Psoas muscle (tissue), 8 donors: ENCODE results near the gene CDT1. TPM values are rescaled to one million over a fixed set of nuclear protein-coding genes. Genes with fewer than 3 reads are reported as not detected.

Source experiments
- ATAC-seq, 4 donors: fragments of 200-7000 bp; cut with Tn5 transposase; one replicate each; pipeline ENCODE4 v1.9.1; 2020; ENCODE audit warnings: moderate library complexity in 3 of 4, mild to moderate bottlenecking in 2 of 4
- DNase-seq, 2 donors: peaks; one replicate each; pipeline ENCODE4 v3.0.0-alpha.2; 2020
- H3K27ac ChIP-seq: fragments of 200-600 bp; one replicate; pipeline ENCODE4 v1.8.0; 2022
- H3K27me3 ChIP-seq, 3 donors: fragments of 200-600 bp in 1 of 3; one replicate each; pipeline versions ENCODE4 v1.6.1 to v1.8.0; 2013 to 2022; ENCODE audit warnings: low read length in 2 of 3, mild to moderate bottlenecking in 2 of 3, moderate library complexity in 1 of 3; ENCODE audit not compliant: insufficient read depth in 3 of 3
- H3K36me3 ChIP-seq, 2 donors: fragments of 200-600 bp in 1 of 2; one replicate each; pipeline versions ENCODE4 v1.6.1 to v1.8.0; 2013 to 2022; ENCODE audit warnings: low read depth in 1 of 2, mild to moderate bottlenecking in 1 of 2, moderate library complexity in 1 of 2; ENCODE audit not compliant: insufficient read depth in 1 of 2
- H3K4me1 ChIP-seq: fragments of 200-600 bp; one replicate; pipeline ENCODE4 v1.8.0; 2022
- H3K4me3 ChIP-seq: fragments of 200-600 bp; one replicate; pipeline ENCODE4 v1.8.0; 2022; ENCODE audit warnings: mild to moderate bottlenecking
- H3K9me3 ChIP-seq: fragments of 200-600 bp; one replicate; pipeline ENCODE4 v1.8.0; 2022
- WGBS, 3 donors: extraction: QIAGEN DNeasy Blood & Tissue Kit; methylation state at CpG; one replicate each; pipeline versions ENCODE4 v1.1.6 to v1.1.7; 2013; 5-methylcytosine and 5-hydroxymethylcytosine counted together
- intact Hi-C, 2 donors: fragments of 100-400 bp; cut with DNase I; formaldehyde crosslinking; loops; one replicate each; pipeline versions ENCODE4 v1.11.0 to v1.14.2; 2022
- polyA plus RNA-seq, 3 donors: library from polyadenylated mRNA; stranded (reverse); fragments of 200-250 nt; gene quantifications; one replicate each; pipeline ENCODE4 v1.2.3, GENCODE V29; 2013
- total RNA-seq, 4 donors: library from RNA; stranded (reverse); fragmentation: NEBNext Ultra II Directional in 2 of 4; extraction: Animal tissue kit (Norgen Biotek cat#: 25700) in 2 of 4; gene quantifications; one replicate each; pipeline versions ENCODE4 v1.2.1 to v1.2.4, GENCODE V29; 2021 to 2023
- TF ChIP-seq, protein P1 (sequence below): fragments of 200-600 bp; IDR thresholded peaks from one replicate; pipeline ENCODE4 v1.8.0; 2022; ENCODE audit warnings: antibody characterized with exemption
- donor health status: healthy with polysubstance abuse.
- donor health status: DM: no; HTN: no; CAD: no; lungs with moderate emphysema.
- donor health status: Bipolar disorder and iron deficiency.
- donor health status: healthy.
- donor health status: DM: yes; HTN: yes; CAD: no.
- donor health status: DM: no; HTN: no; CAD: no.
- donor health status: DM: no; HTN: no; CAD: no.
- donor health status: DM: yes; HTN: yes; CAD: no.

Gene CDT1
- total and polyA plus RNA-seq, 7 donors = 0.03 to 0.59 (median 0.15) TPM; not detected in 1

- TF ChIP-seq, protein P1, sequence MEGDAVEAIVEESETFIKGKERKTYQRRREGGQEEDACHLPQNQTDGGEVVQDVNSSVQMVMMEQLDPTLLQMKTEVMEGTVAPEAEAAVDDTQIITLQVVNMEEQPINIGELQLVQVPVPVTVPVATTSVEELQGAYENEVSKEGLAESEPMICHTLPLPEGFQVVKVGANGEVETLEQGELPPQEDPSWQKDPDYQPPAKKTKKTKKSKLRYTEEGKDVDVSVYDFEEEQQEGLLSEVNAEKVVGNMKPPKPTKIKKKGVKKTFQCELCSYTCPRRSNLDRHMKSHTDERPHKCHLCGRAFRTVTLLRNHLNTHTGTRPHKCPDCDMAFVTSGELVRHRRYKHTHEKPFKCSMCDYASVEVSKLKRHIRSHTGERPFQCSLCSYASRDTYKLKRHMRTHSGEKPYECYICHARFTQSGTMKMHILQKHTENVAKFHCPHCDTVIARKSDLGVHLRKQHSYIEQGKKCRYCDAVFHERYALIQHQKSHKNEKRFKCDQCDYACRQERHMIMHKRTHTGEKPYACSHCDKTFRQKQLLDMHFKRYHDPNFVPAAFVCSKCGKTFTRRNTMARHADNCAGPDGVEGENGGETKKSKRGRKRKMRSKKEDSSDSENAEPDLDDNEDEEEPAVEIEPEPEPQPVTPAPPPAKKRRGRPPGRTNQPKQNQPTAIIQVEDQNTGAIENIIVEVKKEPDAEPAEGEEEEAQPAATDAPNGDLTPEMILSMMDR = no peak
- Histone ChIP-seq H3K4me1 (no peaks in the 10 kb centered on the region), H3K36me3 (no peaks in the 10 kb centered on the region), H3K27me3 (peaks cover 0 to 8% (median 7%) of the 10 kb centered on the region in 3 donors), H3K27ac (no peak overlapping the region), H3K9me3 (no peaks in the 10 kb centered on the region), H3K4me3 (no peak overlapping the region)
- intact Hi-C loops = no loop called here
- DNase-seq (no peak), ATAC-seq (no peak)
- WGBS, 3 donors = 78 to 90% (median 83%) methylated on average over 10 of the region's 10 CpGs
These were observed 40.6 kb upstream of the CDT1 start for GRCh38 chr16:88762941-88763340.

GRCh38 chr16:88763502-88764053 is 40.0 kb upstream of the CDT1 start:
- ATAC-seq (no peak), DNase-seq (no peak)
- intact Hi-C loops = no loop called here
- no peaks in the 10 kb centered on the region for H3K4me1 ChIP-seq
- TF ChIP-seq, protein P1 = no peak
- H3K9me3 ChIP-seq = no peaks in the 10 kb centered on the region
- no peak overlapping the region for H3K27ac ChIP-seq
- WGBS, 3 donors = 68 to 76% (median 70%) methylated on average over 14 of the region's 14 CpGs
- H3K27me3 ChIP-seq = peaks cover 0 to 6% (median 4%) of the 10 kb centered on the region in 3 donors
- H3K4me3 ChIP-seq = no peak overlapping the region
- H3K36me3 ChIP-seq = no peaks in the 10 kb centered on the region

GRCh38 chr16:88764080-88764479 is 39.5 kb upstream of the CDT1 start:
- Histone ChIP-seq H3K27ac (no peak overlapping the region), H3K4me3 (no peak overlapping the region), H3K27me3 (peaks cover 0 to 6% (median 6%) of the 10 kb centered on the region in 3 donors), H3K4me1 (no peaks in the 10 kb centered on the region), H3K9me3 (no peaks in the 10 kb centered on the region), H3K36me3 (no peaks in the 10 kb centered on the region)
- intact Hi-C loops = no loop called here
- ATAC-seq = no peak
- WGBS, 3 donors = 91 to 95% (median 92%) methylated on average over 19 of the region's 19 CpGs
- no peak for DNase-seq
- TF ChIP-seq, protein P1 = no peak

GRCh38 chr16:88764913-88765349 is 38.7 kb upstream of the CDT1 start:
- ATAC-seq (no peak), DNase-seq (no peak)
- TF ChIP-seq, protein P1 = no peak
- intact Hi-C loops = no loop called here
- WGBS, 3 donors = 77 to 87% (median 77%) methylated on average over 9 of the region's 9 CpGs
- H3K27me3 ChIP-seq = peaks cover 0 to 14% (median 3%) of the 10 kb centered on the region in 3 donors
- no peak overlapping the region for H3K27ac ChIP-seq
- H3K9me3 ChIP-seq = no peaks in the 10 kb centered on the region
- H3K4me1 ChIP-seq = no peaks in the 10 kb centered on the region
- no peak overlapping the region for H3K4me3 ChIP-seq
- no peaks in the 10 kb centered on the region for H3K36me3 ChIP-seq

DNA sequence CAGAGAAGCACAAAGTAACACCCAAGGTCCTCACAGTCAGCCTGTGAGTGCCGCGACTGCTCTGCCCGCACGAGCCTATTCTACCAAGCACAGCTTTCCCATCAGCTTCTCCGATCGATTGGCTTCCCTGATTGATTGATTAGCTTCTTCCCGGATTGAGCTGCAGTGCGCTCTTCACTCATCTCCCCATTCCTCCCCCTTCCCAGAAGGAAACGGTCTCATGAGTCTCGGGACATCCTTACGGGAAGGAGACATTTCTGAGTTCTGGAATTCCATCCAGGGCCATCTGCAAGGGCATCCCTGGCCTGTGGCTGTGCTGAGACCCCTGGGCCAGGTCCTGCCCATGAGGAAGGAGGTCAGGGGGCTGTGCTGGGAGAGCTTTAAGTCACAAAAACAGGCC is 36.6 kb upstream of the CDT1 start:
- Histone ChIP-seq H3K4me3 (no peak overlapping the region), H3K27me3 (peaks cover 0 to 26% (median 6%) of the 10 kb centered on the region in 3 donors), H3K9me3 (no peaks in the 10 kb centered on the region), H3K36me3 (no peaks in the 10 kb centered on the region), H3K4me1 (peaks cover 10% of the 10 kb centered on the region), H3K27ac (no peak overlapping the region)
- TF ChIP-seq, protein P1 = no peak
- 79 to 87% (median 84%) methylated on average over 11 of the region's 11 CpGs for WGBS, 3 donors
- DNase-seq = no peak
- intact Hi-C loops = no loop called here
- ATAC-seq = no peak
